Middle frontal gyrus (tissue), 1 donor: ENCODE measurements around the gene GFY.

Experiments
- DNase-seq: peaks from one replicate; pipeline ENCODE4 v3.0.0-alpha.2; 2015; ENCODE audit warnings: low spot score; ENCODE audit errors: extremely low spot score

Gene GFY

GRCh38 chr19:49407482-49408015 is 17.6 kb upstream of the GFY start:
- no peak for DNase-seq

- no peak for DNase-seq
These were observed 16.3 kb upstream of the GFY start for GRCh38 chr19:49408816-49409440.

- no peak for DNase-seq
These were observed 15.7 kb upstream of the GFY start for GRCh38 chr19:49409441-49410029.

- no peak for DNase-seq
These were observed 13.4 kb upstream of the GFY start for GRCh38 chr19:49411681-49412326.

GRCh38 chr19:49413348-49413747 is 11.8 kb upstream of the GFY start:
- no peak for DNase-seq

- no peak for DNase-seq
These were observed 10.9 kb upstream of the GFY start for GRCh38 chr19:49414256-49414655.

GRCh38 chr19:49415102-49415809 is 9.9 kb upstream of the GFY start:
- DNase-seq, result no peak

- DNase-seq, result no peak
These were observed 9.4 kb upstream of the GFY start for GRCh38 chr19:49415810-49416200.

- no peak for DNase-seq
These were observed 8.1 kb upstream of the GFY start for GRCh38 chr19:49417088-49417487.

GRCh38 chr19:49418511-49418910 is 6.7 kb upstream of the GFY start:
- DNase-seq, result no peak

- DNase-seq, result no peak
These were observed 6.0 kb upstream of the GFY start for GRCh38 chr19:49419173-49419572.

- no peak for DNase-seq
These were observed 5.0 kb upstream of the GFY start for GRCh38 chr19:49420227-49420626.

GRCh38 chr19:49421039-49421877 is 3.9 kb upstream of the GFY start:
- no peak for DNase-seq

GRCh38 chr19:49421878-49422202 is 3.3 kb upstream of the GFY start:
- DNase-seq, result no peak

GRCh38 chr19:49422407-49423070 is 2.6 kb upstream of the GFY start:
- DNase-seq, result no peak

- DNase-seq, result no peak
These were observed 1.9 kb upstream of the GFY start, which contains the start of gene PTH2 for GRCh38 chr19:49423071-49423984. Gene PTH2 (minus strand): TSS chr19:49423441. CDS start chr19:49423339, 102 bp downstream.

- no peak for DNase-seq
These were observed 1.2 kb upstream of the GFY start for GRCh38 chr19:49423985-49424303.

- no peak for DNase-seq
These were observed 869 bp downstream of the GFY start for GRCh38 chr19:49425922-49426592.

GRCh38 chr19:49427339-49427738 is 2.2 kb downstream of the GFY start:
- no peak for DNase-seq
